ENCODE measurements around the gene ITLN2. TPM values are rescaled to one million over a fixed set of nuclear protein-coding genes. Genes with fewer than 3 reads are reported as not detected.
"Not testable (repeated sequence)": the region's sequence is repeated elsewhere in the genome, so short reads cannot be mapped to it uniquely, and the experiment has no call there.

The ITLN2 gene
- total and polyA plus RNA-seq, 2 experiments from 2014 or later = 8.0 to 12.8 TPM

DNA sequence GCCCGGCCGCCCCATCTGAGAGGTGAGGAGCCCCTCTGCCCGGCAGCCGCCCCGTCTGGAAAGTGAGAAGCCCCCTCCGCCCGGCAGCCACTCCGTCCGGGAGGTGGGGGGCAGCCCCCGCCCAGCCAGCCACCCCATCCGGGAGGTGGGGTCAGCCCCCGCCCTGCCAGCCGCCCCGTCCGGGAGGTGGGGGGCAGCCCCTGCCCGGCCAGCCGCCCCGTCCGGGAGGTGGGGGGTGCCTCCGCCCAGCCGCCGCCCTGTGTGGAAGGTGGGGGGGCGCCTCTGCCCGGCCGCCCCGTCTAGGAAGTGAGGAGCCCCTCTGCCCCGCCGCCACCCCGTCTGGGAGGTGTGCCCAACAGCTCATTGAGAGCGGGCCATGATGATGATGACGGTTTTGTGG, 21.3 kb downstream of the ITLN2 start:
- H3K4me1 ChIP-seq (ENCODE audit: insufficient read depth); H3K4me2 ChIP-seq; H3K4me3 Mint-ChIP-seq; H2AFZ ChIP-seq; H3K36me3 Mint-ChIP-seq (ENCODE audit: low read depth); H3K9me2 ChIP-seq (ENCODE audit: insufficient read depth); H3K36me3 ChIP-seq (ENCODE audit: insufficient read depth); H4K20me1 ChIP-seq (replicated peaks; ENCODE audit: insufficient read depth); H3K4me1 Mint-ChIP-seq; ATAC-seq; H3K4me3 ChIP-seq; H3K27ac Mint-ChIP-seq; H3F3A ChIP-seq (replicated peaks; ENCODE audit: low read depth); H3K79me2 ChIP-seq (replicated peaks; ENCODE audit: insufficient read depth); H3K27ac ChIP-seq (ENCODE audit: low read depth); DNase-seq (ENCODE audit: low spot score); H3K27me3 Mint-ChIP-seq (ENCODE audit: insufficient read depth, low read depth, poor library complexity); H3K27me3 ChIP-seq (ENCODE audit: insufficient read depth): not testable (repeated sequence)
- peaks cover 33% of the 10 kb centered on the region for H3K9me3 Mint-ChIP-seq

DNA sequence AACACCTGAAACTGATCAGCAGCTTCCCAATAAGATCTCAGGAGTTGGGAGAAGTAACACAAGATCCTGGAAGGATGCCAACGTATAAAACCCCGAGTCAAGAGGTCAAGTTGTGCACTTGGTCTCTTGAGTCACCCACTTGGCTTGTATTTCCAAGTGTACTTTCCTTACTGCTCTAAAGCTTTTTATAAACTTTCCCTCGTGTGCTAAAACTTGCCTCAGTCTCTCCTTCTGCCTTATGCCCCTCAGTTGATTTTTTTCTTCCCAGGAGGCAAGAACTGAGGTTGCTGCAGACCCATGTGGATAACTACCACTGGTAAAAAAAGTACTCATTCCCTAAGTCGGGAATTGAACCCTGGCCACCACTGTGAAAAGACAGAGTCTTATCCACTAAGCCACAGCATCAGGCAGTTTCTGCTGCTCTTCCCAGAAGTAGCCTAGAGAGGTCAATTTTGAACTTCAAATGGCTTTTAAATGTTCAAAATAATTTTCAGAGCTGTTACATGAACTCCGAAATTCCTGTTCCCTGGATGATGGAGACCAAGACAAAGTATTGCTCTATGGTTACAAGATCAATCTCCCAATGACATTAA, 28.9 kb downstream of the ITLN2 start:
- Histone ChIP-seq H3K27me3 (ENCODE audit: insufficient read depth) (no peaks in the 10 kb centered on the region), H3K79me2 (replicated peaks; ENCODE audit: insufficient read depth) (no peaks in the 10 kb centered on the region), H2AFZ (no peak overlapping the region), H3K27ac (ENCODE audit: low read depth) (no peak overlapping the region), H3K4me2 (no peak overlapping the region), H4K20me1 (replicated peaks; ENCODE audit: insufficient read depth) (no peaks in the 10 kb centered on the region), H3K4me3 (no peak overlapping the region), H3K9me2 (ENCODE audit: insufficient read depth) (0 out of 2 replicates have a peak, but pooled peaks cover 2% of the 10 kb centered on the region), H3K4me1 (ENCODE audit: insufficient read depth) (no peaks in the 10 kb centered on the region), H3F3A (replicated peaks; ENCODE audit: low read depth) (no peaks in the 10 kb centered on the region), H3K36me3 (ENCODE audit: insufficient read depth) (no peaks in the 10 kb centered on the region)
- Mint-ChIP-seq H3K9me3 (peaks cover 65% of the 10 kb centered on the region), H3K27me3 (ENCODE audit: insufficient read depth, low read depth, poor library complexity) (peaks cover 5% of the 10 kb centered on the region), H3K27ac (no peak overlapping the region), H3K36me3 (ENCODE audit: low read depth) (peaks cover 22% of the 10 kb centered on the region; the same call in 2 of the 3 replicates), H3K4me1 (no peaks in the 10 kb centered on the region), H3K4me3 (no peak overlapping the region; the same call in 2 of the 3 replicates)
- DNase-seq (ENCODE audit: low spot score) = peak; percentile 18
- no peak for ATAC-seq
- TF ChIP-seq, protein P1, sequence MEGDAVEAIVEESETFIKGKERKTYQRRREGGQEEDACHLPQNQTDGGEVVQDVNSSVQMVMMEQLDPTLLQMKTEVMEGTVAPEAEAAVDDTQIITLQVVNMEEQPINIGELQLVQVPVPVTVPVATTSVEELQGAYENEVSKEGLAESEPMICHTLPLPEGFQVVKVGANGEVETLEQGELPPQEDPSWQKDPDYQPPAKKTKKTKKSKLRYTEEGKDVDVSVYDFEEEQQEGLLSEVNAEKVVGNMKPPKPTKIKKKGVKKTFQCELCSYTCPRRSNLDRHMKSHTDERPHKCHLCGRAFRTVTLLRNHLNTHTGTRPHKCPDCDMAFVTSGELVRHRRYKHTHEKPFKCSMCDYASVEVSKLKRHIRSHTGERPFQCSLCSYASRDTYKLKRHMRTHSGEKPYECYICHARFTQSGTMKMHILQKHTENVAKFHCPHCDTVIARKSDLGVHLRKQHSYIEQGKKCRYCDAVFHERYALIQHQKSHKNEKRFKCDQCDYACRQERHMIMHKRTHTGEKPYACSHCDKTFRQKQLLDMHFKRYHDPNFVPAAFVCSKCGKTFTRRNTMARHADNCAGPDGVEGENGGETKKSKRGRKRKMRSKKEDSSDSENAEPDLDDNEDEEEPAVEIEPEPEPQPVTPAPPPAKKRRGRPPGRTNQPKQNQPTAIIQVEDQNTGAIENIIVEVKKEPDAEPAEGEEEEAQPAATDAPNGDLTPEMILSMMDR (conservative IDR thresholded peaks at IDR 0.05; ENCODE audit: low read depth in 2 of 2) = no peak
- TF ChIP-seq STAT1 (IDR thresholded peaks at IDR 0.05; ENCODE audit: unreplicated experiment) = no peak
- no peak for TF ChIP-seq ZNF114 (CRISPR knock-in tag; IDR thresholded peaks at IDR 0.05)
- TF ChIP-seq JUNB (IDR thresholded peaks at IDR 0.05; ENCODE audit: unreplicated experiment) = no peak
- no peak for TF ChIP-seq CREB1 (CRISPR knock-in tag; IDR thresholded peaks at IDR 0.05; ENCODE audit: low read depth)
- no peak for TF ChIP-seq POLR2AphosphoS5 (IDR thresholded peaks at IDR 0.05; ENCODE audit: low read depth)
- TF ChIP-seq EZH2phosphoT487 (IDR thresholded peaks at IDR 0.05; ENCODE audit: unreplicated experiment) = no peak
- TF ChIP-seq, protein P2, sequence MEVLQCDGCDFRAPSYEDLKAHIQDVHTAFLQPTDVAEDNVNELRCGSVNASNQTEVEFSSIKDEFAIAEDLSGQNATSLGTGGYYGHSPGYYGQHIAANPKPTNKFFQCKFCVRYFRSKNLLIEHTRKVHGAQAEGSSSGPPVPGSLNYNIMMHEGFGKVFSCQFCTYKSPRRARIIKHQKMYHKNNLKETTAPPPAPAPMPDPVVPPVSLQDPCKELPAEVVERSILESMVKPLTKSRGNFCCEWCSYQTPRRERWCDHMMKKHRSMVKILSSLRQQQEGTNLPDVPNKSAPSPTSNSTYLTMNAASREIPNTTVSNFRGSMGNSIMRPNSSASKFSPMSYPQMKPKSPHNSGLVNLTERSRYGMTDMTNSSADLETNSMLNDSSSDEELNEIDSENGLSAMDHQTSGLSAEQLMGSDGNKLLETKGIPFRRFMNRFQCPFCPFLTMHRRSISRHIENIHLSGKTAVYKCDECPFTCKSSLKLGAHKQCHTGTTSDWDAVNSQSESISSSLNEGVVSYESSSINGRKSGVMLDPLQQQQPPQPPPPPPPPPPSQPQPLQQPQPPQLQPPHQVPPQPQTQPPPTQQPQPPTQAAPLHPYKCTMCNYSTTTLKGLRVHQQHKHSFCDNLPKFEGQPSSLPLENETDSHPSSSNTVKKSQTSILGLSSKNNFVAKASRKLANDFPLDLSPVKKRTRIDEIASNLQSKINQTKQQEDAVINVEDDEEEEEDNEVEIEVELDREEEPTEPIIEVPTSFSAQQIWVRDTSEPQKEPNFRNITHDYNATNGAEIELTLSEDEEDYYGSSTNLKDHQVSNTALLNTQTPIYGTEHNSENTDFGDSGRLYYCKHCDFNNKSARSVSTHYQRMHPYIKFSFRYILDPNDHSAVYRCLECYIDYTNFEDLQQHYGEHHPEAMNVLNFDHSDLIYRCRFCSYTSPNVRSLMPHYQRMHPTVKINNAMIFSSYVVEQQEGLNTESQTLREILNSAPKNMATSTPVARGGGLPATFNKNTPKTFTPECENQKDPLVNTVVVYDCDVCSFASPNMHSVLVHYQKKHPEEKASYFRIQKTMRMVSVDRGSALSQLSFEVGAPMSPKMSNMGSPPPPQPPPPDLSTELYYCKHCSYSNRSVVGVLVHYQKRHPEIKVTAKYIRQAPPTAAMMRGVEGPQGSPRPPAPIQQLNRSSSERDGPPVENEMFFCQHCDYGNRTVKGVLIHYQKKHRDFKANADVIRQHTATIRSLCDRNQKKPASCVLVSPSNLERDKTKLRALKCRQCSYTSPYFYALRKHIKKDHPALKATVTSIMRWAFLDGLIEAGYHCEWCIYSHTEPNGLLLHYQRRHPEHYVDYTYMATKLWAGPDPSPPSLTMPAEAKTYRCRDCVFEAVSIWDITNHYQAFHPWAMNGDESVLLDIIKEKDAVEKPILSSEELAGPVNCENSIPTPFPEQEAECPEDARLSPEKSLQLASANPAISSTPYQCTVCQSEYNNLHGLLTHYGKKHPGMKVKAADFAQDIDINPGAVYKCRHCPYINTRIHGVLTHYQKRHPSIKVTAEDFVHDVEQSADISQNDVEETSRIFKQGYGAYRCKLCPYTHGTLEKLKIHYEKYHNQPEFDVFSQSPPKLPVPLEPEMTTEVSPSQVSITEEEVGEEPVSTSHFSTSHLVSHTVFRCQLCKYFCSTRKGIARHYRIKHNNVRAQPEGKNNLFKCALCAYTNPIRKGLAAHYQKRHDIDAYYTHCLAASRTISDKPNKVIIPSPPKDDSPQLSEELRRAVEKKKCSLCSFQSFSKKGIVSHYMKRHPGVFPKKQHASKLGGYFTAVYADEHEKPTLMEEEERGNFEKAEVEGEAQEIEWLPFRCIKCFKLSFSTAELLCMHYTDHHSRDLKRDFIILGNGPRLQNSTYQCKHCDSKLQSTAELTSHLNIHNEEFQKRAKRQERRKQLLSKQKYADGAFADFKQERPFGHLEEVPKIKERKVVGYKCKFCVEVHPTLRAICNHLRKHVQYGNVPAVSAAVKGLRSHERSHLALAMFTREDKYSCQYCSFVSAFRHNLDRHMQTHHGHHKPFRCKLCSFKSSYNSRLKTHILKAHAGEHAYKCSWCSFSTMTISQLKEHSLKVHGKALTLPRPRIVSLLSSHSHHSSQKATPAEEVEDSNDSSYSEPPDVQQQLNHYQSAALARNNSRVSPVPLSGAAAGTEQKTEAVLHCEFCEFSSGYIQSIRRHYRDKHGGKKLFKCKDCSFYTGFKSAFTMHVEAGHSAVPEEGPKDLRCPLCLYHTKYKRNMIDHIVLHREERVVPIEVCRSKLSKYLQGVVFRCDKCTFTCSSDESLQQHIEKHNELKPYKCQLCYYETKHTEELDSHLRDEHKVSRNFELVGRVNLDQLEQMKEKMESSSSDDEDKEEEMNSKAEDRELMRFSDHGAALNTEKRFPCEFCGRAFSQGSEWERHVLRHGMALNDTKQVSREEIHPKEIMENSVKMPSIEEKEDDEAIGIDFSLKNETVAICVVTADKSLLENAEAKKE (CRISPR knock-in tag; IDR thresholded peaks at IDR 0.05) = no peak
- no peak for TF ChIP-seq NANOG (IDR thresholded peaks at IDR 0.05; ENCODE audit: borderline replicate concordance)
- TF ChIP-seq EZH2 (IDR thresholded peaks at IDR 0.05; ENCODE audit: low read depth, unreplicated experiment) = no peak
- TF ChIP-seq, protein P3, sequence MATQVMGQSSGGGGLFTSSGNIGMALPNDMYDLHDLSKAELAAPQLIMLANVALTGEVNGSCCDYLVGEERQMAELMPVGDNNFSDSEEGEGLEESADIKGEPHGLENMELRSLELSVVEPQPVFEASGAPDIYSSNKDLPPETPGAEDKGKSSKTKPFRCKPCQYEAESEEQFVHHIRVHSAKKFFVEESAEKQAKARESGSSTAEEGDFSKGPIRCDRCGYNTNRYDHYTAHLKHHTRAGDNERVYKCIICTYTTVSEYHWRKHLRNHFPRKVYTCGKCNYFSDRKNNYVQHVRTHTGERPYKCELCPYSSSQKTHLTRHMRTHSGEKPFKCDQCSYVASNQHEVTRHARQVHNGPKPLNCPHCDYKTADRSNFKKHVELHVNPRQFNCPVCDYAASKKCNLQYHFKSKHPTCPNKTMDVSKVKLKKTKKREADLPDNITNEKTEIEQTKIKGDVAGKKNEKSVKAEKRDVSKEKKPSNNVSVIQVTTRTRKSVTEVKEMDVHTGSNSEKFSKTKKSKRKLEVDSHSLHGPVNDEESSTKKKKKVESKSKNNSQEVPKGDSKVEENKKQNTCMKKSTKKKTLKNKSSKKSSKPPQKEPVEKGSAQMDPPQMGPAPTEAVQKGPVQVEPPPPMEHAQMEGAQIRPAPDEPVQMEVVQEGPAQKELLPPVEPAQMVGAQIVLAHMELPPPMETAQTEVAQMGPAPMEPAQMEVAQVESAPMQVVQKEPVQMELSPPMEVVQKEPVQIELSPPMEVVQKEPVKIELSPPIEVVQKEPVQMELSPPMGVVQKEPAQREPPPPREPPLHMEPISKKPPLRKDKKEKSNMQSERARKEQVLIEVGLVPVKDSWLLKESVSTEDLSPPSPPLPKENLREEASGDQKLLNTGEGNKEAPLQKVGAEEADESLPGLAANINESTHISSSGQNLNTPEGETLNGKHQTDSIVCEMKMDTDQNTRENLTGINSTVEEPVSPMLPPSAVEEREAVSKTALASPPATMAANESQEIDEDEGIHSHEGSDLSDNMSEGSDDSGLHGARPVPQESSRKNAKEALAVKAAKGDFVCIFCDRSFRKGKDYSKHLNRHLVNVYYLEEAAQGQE (IDR thresholded peaks at IDR 0.05; ENCODE audit: unreplicated experiment) = no peak
